Stimulated activated CD4-positive, alpha-beta T cell treated with anti-CD3 and anti-CD28 coated beads, TNF-alpha, amount 100 ng/mL, for 1 hour (primary cell): ENCODE data around the gene MLH1.
A peak's percentile ranks its signal among the peaks of the same experiment; 100 is the strongest.

ENCODE experiments used
- DNase-seq, 3 donors: peaks; one replicate each; pipeline ENCODE4 v3.0.0-alpha.2; 2020; ENCODE audit warnings: low read depth in 3 of 3, low spot score in 1 of 3

MLH1 gene

DNA sequence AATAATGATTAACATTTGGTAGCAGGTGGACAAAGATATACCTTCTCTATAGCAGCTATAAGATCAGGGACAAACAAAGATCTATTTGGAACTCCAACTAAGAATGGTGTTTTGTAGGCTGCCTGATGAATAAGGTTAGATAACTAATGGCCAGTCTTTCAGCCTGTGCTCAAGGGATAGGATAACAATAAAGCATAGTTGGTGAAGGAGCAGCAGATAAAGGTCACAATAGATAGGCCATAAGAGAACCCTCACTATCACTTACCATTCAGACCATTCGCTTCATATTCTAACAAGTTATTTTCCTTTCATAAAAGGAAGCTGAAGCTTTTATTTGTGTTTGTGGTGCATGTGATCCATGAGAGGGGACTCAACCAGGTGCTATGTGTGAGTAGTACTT lies 20.2 kb upstream of the MLH1 start:
- DNase-seq: no peak

DNA sequence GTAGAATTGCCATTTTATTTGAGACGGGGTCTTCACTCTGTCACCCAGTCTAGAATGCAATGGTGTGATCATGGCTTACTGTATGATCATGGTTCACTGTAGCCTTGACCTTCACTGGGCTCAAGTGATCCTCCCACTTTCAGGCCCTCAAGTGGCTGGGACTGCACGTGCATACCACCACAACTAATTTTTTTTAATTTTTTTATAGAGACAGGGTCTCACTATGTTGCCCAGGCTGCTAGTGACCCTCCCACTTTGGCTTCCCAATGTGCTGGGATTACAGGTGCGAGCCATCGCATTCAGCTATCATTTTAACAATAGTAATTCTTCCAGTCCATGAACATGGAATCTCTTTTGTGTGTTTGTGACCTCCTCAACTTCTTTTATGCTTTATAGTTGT lies 12.3 kb upstream of the MLH1 start:
- no peak for DNase-seq

DNA sequence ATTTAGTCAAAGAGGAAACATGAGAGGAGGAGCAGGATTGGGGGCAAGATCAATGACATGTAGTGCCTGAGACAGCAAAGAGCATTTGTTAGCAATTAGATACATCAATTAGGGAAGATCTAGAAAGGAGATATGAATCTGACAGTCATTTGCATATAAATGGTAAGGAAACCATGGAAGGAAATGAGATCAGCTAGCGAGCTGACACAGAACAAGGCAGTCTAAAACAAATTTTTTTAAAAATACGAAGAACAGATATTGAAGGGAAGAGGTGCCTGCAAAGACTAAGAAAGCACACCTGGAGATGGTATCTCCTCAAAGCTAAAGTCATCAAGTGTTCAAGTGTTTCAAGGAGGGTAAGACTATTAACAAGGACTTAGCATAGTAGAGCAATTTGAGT lies 5.0 kb upstream of the MLH1 start:
- no peak for DNase-seq

DNA sequence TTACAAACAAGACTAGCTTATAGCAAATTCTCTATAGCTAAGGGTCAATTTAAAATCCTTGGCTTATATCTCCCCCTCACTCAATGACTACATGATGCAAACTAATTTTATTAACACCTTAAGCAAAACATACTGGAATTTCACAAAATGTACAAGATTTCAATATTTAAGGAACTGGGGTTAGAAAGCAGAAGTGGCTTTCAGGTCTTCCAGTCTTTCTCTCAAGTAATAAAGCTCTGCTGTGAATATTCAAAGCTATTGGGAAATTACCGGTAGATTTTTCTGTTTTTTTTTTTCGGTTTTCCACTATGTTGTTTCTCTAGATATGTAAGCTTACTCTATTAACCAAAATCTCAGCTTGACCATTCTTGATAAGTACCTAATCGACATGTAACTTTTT lies 4.3 kb upstream of the MLH1 start:
- DNase-seq: no peak

DNA sequence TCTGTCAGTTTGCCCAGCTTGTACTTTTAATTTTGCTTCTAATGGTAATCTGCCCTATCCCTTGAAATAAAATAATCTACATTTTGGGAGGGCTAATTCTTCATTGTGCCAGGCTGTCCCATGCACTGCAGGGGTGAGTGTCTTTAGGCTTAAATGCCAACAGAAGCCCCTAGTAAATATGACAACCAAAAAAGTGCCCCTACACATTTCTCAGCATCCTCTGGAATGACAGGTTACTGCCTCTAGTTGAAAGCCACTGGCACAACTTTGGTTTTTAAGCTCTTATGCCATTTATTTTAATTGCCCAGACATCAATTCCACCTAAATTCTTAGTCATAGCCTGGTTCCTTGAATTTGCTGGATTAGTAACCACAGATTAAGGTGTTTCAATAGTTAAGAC lies 3.8 kb upstream of the MLH1 start:
- DNase-seq: no peak

DNA sequence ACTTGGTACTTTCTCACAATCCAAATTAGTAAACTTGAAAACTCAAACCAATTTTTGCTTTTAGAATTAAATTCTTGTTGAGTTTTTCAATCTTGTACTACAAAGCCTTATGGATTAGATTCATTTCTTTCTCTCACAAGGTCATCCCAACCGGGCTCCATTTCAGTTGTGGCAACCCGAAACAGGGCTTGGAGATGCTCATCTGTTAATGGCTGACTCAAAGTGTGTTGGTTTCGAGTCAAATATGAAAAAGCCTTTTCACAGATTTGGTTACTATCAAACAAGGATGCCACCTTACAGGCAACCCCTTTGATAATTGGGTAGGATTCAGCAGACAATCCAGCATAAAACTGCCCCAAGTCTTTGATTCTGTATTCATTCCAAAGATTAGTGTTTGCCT lies 2.2 kb upstream of the MLH1 start:
- DNase-seq: no peak

DNA sequence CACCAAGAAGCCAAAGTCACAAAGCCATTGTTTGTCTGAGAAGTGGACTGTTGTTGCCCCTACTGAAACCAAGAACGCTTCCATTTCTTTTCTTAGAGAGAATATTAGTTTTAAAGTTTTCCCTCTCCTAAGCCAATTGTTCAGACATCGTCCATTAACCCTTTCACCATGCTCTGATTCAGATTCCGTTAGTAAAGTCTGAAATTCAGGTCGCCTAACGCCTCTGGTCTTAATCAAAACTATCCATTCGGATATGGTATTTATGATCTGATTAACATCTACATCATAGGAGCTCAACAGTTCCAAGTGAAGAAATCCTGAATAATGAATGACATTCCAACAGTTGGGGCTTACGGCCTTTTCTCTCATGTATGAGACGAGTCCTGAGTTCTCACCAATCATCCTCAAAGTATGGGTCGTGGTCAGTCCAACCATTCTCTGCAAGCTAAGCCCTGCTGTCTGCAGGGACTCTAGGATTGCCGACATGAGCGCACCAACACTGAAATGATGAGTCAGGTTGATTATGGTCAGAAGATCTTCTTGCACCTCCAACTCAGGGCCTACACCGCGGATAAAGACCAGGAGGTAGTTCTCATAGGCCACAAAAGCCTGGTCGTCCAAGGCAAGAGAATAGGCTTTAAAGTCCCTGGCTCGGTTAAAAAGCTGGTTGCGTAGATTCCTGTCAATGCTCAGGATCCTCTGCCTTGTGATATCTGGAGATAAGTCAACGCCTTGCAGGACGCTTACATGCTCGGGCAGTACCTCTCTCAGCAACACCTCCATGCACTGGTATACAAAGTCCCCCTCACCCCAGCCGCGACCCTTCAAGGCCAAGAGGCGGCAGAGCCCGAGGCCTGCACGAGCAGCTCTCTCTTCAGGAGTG lies 1.2 kb upstream of the MLH1 start:
- DNase-seq: peak in 1 of 3 donors; percentile 6

DNA sequence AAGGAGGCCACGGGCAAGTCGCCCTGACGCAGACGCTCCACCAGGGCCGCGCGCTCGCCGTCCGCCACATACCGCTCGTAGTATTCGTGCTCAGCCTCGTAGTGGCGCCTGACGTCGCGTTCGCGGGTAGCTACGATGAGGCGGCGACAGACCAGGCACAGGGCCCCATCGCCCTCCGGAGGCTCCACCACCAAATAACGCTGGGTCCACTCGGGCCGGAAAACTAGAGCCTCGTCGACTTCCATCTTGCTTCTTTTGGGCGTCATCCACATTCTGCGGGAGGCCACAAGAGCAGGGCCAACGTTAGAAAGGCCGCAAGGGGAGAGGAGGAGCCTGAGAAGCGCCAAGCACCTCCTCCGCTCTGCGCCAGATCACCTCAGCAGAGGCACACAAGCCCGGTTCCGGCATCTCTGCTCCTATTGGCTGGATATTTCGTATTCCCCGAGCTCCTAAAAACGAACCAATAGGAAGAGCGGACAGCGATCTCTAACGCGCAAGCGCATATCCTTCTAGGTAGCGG lies 452 bp upstream of the MLH1 start, which contains the start of gene EPM2AIP1:
TSS of gene EPM2AIP1 (minus strand) at position 326 of the 520 bp plus-strand sequence. CDS start at position 272, 54 bp downstream.
- DNase-seq: peak in 1 of 3 donors; percentile 71

DNA sequence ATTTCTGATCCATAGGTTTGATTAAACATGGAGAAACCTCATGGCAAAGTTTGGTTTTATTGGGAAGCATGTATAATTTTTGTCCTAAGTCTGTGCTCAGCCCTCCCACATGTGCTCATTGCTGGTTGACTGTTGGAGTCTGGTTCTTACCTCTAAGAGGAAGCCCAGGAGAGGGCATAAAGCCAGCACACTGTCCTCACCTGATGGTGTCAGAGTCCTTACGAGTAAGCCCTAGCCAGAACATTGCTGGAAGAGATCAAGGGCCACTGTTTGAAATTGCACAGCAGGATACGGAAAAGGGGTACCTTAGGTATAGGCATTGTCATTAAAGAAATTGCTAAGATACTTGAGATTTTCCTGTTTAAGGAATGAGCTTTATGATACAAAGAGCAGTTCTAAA lies 21.3 kb downstream of the MLH1 start:
- no peak for DNase-seq

DNA sequence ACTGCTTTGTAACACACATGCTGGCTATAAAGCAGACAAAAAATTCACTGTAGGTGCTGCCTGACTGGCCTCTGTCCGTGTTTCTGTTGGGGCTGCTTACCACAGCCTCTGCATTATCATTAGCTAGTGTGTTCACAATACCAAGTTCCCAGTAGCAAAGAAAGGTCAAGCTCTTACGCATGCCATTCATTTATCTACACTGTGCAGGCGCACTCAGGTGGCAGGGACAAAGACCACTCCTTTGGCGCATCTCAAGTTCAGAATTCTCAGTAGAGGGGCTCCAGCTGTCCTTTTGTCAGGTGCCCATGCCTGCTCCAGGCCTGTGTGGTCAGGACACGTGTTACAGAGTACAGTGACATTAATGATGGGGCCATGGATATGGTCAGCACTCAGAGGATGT lies 22.3 kb downstream of the MLH1 start:
- DNase-seq: no peak

DNA sequence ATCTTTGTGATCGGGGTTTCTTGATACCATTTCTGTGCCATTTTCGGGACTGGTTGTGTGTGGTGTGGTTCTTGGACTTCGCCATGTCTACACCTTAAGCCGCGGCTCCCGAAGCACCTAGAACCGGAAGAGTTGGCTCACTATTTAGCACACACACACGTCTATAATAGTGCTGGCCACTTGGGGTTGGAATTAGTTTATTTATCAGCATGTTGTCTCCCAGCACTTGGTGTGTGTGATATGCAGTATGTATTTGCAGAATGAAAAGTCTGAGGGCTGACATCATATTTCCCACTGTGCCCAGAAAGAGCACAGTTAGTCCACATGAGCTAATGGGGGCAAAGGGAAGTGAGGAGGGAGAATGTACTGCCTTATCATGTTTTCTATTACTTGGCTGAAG lies 23.6 kb downstream of the MLH1 start:
- no peak for DNase-seq

DNA sequence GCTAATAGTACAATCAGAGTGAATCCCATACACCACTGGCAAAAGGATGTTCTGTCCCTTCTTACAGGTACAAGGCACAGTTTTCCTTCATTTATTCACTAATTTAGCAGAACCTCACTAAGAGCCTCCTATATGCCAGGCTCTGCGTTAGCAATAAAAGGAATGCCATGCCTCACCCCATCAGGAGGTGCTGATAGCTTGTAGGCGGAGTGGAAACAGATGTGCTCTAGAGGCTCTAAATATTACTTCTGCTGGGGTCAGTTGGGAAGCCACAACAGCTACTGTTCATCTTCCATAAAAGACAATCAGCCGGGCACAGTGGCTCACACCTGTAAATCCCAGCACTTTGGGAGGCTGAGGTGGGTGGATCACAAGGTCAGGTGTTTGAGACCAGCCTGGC lies 24.4 kb downstream of the MLH1 start:
- DNase-seq: no peak

DNA sequence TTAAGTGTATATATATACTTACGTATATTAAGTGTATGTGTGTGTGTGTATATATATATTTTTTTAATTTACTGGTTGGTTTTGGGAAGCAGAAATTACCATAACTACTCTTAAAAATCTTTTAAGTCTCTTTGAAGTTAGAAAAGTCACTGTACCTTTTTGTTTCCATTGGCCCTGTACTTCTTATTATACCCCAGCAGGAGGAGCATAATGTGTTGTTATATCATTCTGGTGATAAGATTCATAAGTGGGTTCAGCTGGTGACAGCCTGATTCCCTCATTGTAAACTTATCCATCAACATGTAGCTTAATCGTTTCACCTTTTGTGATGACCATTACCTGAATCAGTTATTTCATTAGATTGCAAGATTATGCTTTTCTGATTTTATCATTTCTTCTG lies 30.8 kb downstream of the MLH1 start:
- no peak for DNase-seq

DNA sequence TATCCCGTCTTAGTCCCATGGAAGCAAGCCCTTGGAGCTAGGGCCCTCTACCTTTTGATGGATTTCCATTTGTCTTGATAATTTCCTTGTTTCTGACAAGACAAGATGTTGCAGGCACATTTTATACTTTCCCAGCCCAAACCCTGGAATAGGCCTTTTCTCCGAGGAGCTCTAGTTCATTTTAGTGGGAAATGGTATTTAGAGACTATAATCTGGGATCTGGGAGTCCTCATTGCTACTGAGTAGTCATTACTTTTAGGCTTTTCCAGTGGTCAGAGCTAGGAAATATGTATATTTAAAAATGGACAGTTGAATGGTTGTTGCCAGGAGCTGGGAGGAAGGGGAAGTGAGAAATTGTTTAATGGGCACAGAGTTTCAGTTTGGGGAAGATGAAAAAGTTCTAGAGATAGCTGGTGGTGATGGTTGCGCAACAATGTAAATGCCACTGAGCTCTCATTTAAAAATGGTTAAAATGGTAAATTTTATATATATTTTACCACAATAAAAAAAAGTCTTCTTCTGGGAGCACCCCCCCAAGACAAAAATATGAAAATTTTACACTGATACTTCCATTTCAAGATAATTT lies 31.6 kb downstream of the MLH1 start:
- no peak for DNase-seq

DNA sequence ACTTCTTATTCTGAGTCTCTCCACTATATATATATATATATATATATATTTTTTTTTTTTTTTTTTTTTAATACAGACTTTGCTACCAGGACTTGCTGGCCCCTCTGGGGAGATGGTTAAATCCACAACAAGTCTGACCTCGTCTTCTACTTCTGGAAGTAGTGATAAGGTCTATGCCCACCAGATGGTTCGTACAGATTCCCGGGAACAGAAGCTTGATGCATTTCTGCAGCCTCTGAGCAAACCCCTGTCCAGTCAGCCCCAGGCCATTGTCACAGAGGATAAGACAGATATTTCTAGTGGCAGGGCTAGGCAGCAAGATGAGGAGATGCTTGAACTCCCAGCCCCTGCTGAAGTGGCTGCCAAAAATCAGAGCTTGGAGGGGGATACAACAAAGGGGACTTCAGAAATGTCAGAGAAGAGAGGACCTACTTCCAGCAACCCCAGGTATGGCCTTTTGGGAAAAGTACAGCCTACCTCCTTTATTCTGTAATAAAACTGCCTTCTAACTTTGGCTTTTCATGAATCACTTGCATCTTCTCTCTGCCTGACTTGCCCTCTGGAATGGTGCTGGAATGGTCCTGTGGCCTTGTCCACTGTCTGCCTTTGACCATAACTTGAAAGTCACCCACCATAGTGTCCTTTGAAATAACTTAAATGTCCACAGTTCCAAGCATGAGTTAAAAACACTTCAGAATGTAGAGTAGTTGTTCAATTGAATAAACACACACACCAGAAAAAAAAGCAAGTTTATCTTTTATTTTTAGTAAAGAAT lies 32.4 kb downstream of the MLH1 start:
- DNase-seq: no peak

DNA sequence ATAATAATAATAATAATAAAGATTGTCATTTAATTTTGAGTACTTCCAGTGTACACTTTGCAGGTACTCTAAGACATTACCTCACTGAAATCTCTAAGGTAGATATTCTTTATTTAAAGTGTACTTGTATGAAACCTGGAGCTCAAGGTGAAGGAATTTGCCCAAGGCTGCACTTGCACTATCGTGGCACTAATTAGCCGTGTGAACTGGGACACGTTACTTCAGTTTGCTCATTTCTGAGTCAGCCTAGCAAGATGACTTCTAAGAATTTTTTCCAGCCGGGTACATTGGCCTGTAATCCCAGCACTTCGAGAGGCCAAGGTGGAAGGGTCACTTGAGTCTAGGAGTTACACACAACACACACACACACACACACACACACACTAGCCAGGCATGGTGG lies 33.5 kb downstream of the MLH1 start:
- no peak for DNase-seq

DNA sequence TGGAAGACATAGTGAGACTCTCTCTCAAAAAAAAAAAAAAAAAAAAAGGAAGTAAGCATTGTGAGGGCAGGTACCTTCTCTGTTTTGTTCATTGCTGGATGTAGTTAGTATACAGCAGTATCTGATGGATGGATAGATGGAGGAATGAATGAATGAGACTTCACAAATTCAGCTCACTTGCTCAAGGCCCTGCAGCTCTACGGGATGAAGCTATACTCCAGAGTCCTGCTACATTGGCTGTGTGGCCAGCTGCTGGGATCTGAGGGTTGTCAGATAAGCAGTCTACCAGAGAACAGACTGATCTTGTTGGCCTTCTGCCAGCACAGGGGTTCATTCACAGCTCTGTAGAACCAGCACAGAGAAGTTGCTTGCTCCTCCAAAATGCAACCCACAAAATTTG lies 35.0 kb downstream of the MLH1 start:
- no peak for DNase-seq

DNA sequence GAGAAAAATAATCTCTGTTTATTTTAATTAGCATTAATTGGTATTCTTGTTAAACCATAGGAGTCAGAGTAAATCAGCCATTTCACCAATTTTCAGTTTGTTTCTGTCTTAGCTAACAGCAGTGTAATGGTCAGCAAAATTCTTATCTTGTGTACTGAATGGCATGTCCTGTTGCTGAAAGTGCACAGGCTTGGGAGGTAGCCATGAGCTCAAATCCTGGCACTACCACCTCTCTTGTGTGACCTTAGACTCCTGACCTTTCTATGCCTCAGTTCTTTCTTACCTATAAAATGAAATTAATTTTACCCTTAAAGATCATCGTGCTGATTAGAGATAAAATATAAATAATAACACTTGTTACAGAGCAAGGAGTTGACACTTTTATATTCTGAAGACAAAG lies 35.8 kb downstream of the MLH1 start:
- no peak for DNase-seq

DNA sequence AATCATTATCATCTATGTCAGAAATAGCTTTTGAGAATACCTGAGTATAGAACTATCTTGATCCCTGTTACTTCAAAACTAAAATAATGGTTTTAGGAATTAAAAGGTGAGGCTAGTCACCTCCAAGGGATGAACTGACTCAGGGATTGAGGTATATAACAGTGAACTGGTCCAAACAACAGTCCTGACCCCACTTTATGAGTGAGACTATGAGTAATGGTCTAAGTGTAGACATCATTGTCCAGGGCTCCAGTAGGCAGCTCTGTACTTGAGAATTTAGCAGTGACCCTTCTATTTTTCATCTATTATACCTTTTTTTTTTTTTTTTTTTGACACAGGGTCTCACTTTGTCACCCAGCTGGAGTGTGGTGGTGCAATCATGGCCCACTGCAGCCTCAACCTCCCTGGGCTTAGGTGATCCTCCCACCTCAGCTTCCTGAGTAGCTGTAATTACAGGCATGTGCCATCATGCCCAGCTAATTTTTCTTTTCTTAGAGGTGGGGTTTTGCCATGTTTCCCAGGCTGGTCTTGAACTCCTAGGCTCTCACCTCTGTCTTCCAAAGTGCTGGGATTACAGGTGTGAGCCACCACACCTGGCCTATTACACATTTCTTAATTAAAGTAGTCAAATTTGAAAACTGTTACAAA lies 36.3 kb downstream of the MLH1 start:
- DNase-seq: no peak

DNA sequence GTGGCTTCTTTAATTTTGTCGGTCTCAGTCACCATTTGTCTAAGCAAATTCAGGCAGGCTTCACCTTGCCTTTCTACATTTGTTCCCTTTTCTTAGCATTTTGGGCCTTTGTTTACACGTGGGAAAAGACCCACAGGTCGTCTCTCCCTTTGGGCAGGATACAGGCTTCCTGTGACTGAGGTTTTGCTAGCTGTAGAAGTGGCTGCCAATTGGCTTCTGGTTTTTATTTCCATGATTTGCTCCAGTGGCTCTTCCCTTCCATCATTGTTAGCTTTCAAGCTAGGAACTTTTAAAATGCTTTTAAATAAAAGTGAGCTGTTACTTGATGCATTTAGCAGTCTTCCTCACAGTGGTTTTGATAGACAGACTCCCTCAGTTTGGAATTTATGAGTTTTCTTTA lies 37.3 kb downstream of the MLH1 start:
- DNase-seq: no peak

DNA sequence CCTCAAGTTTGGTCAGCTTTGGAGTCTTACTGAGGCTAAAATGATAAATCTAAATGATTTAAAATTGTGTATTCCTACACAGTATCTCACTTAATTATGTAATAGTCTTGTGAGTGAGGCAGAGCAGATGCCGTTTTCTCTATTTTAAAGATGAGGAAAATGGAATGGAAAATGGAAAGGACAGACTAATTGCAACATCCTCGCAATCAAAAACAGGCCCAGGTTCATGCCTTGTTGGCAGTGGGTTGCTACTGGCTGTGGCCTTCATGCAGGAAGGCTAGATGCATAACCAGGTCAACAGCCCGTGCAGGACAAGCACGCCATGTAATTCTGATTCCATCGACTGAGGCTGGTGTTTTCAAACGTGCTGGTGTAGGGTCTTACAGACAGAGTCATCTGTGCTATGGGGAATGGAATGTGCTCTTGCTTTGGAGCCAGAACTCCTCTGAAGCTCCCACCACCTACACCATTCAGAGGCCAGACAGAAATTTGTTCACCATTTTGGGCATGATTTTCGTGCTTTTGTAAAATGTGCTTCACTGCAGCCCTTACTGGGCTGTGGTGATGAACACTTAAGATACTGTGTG lies 37.9 kb downstream of the MLH1 start:
- no peak for DNase-seq
